ENCODE data around the gene NTM.

DNA sequence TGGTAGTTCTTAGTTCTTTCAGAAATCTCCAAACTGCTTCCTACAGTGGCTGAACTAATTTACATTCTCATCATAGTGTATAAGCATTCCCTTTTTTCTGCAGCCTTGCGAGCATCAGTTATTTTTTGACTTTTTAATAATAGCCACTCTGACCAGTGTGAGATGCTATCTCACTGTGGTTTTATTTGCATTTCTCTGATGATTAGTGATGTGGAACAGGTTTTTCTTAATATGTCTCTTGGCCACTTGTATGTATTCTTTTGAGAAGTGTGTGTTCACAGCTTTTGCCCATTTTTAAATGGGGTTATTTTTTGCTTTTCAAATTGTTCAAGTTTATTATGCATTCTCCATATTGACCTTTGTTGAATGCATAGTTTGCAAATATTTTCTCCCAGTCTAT is 459.3 kb downstream of the NTM start:
- TF ChIP-seq, protein P1, sequence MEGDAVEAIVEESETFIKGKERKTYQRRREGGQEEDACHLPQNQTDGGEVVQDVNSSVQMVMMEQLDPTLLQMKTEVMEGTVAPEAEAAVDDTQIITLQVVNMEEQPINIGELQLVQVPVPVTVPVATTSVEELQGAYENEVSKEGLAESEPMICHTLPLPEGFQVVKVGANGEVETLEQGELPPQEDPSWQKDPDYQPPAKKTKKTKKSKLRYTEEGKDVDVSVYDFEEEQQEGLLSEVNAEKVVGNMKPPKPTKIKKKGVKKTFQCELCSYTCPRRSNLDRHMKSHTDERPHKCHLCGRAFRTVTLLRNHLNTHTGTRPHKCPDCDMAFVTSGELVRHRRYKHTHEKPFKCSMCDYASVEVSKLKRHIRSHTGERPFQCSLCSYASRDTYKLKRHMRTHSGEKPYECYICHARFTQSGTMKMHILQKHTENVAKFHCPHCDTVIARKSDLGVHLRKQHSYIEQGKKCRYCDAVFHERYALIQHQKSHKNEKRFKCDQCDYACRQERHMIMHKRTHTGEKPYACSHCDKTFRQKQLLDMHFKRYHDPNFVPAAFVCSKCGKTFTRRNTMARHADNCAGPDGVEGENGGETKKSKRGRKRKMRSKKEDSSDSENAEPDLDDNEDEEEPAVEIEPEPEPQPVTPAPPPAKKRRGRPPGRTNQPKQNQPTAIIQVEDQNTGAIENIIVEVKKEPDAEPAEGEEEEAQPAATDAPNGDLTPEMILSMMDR (IDR thresholded peaks at IDR 0.05; ENCODE audit: low read length), result no peak
- no peak for TF ChIP-seq EZH2 (IDR thresholded peaks at IDR 0.05; ENCODE audit: borderline replicate concordance, low read length)

All from OCI-LY1 (cell line).